HCT116 (cell line): ENCODE measurements around the gene PTF1A. TPM values are rescaled to one million over a fixed set of nuclear protein-coding genes. Genes with fewer than 3 reads are reported as not detected.

ENCODE experiments used
- ATAC-seq: fragments of 200-7000 bp; cut with Tn5 transposase; 2 replicates; pipeline ENCODE4 v1.9.1; 2020; ENCODE audit warnings: mild to moderate bottlenecking, moderate library complexity
- BruUV-seq: library from RNA; stranded (reverse); fragments of 400-500 nt; replicated peaks from 2 replicates; lab custom pipeline; 2021; lab: Mats Ljungman, UMichigan
- CTCF ChIA-PET: fragments of 300-600 bp; sonication (Branson Sonifier 250); formaldehyde crosslinking; loops from one replicate; lab custom pipeline; 2021; ENCODE audit warnings: antibody characterized with exemption; lab: Charles Lee
- POLR2A ChIA-PET: fragments of 300-600, 350-600 bp; sonication (Branson Sonifier 250); formaldehyde crosslinking; loops from one replicate; lab custom pipeline; 2021; ENCODE audit warnings: antibody characterized with exemption; lab: Charles Lee
- RAD21 ChIA-PET, 2 experiments: fragments of 300-600 bp; sonication (Branson Sonifier 250); formaldehyde crosslinking; loops; one replicate each; lab custom pipeline; 2023; ENCODE audit warnings: low total read pairs in 2 of 2; ENCODE audit not compliant: uncharacterized antibody in 2 of 2, unreplicated experiment in 2 of 2, low non-redundant PET in 1 of 2; lab: Charles Lee
- DNase-seq: peaks from one replicate; pipeline ENCODE4 v3.0.0-alpha.2; 2010; ENCODE audit warnings: low read depth, low spot score
- H2AFZ ChIP-seq: fragments of 200-600 bp; shearing (Covaris generic), sonication (generic); 2 replicates; pipeline ENCODE4 v1.6.1; 2017; ENCODE audit warnings: low read depth, mixed run types, mixed read lengths, antibody characterized with exemption, low read length; ENCODE audit not compliant: poor library complexity, severe bottlenecking
- H3K27ac ChIP-seq: 2 replicates; pipeline ENCODE4 v1.5.1; 2012; ENCODE audit warnings: low read depth, low read length
- H3K27me3 ChIP-seq: fragments of 200-600 bp; sonication (generic); 2 replicates; pipeline ENCODE4 v1.6.1; 2016; ENCODE audit warnings: mixed run types, low read length, mixed read lengths; ENCODE audit not compliant: insufficient read depth
- H3K36me3 ChIP-seq, 2 experiments: fragments of 200-500 bp in 1 of 2; fragments of 200-600 bp in 1 of 2; sonication (Bioruptor generic) in 1 of 2; sonication (generic) in 1 of 2; 2 replicates each; pipeline versions ENCODE4 v1.5.1 to v1.6.1; 2014 to 2016; ENCODE audit warnings: low read length in 2 of 2, inconsistent platforms in 1 of 2, mixed read lengths in 1 of 2, mixed run types in 1 of 2; ENCODE audit not compliant: insufficient read depth in 2 of 2, control insufficient read depth in 1 of 2
- H3K4me1 ChIP-seq, 2 experiments: fragments of 200-600 bp in 1 of 2; sonication (generic) in 1 of 2; 2 replicates each; pipeline versions ENCODE4 v1.5.1 to v1.6.1; 2012 to 2017; ENCODE audit warnings: low read length in 2 of 2, inconsistent platforms in 1 of 2, mild to moderate bottlenecking in 1 of 2, mixed read lengths in 1 of 2, mixed run types in 1 of 2, moderate library complexity in 1 of 2; ENCODE audit not compliant: insufficient read depth in 2 of 2, control insufficient read depth in 1 of 2
- H3K4me2 ChIP-seq: fragments of 200-600 bp; sonication (generic); 2 replicates; pipeline ENCODE4 v1.6.1; 2017; ENCODE audit warnings: mixed run types, low read length, mixed read lengths
- H3K4me3 ChIP-seq, 2 experiments: fragments of 200-600 bp in 1 of 2; sonication (generic) in 1 of 2; replicated peaks in 1 of 2; 2 replicates each; pipeline ENCODE4 v1.5.1; 2011 to 2016; ENCODE audit warnings: low read length in 2 of 2, control low read depth in 1 of 2, low read depth in 1 of 2, mild to moderate bottlenecking in 1 of 2, mixed read lengths in 1 of 2, mixed run types in 1 of 2
- H3K79me2 ChIP-seq: fragments of 200-600 bp; sonication (generic); 2 replicates; pipeline ENCODE4 v1.6.1; 2017; ENCODE audit warnings: mild to moderate bottlenecking, mixed run types, low read length, moderate library complexity, mixed read lengths; ENCODE audit not compliant: insufficient read depth
- H3K9ac ChIP-seq: fragments of 200-600 bp; sonication (generic); 2 replicates; pipeline ENCODE4 v1.6.1; 2016; ENCODE audit warnings: low read length, mixed read lengths
- H3K9me2 ChIP-seq: fragments of 200-600 bp; sonication (generic), shearing (Covaris generic); 2 replicates; pipeline ENCODE4 v1.6.1; 2017; ENCODE audit warnings: mixed run types, mild to moderate bottlenecking, moderate library complexity; ENCODE audit not compliant: insufficient read depth
- H3K9me3 ChIP-seq, 2 experiments: fragments of 200-500 bp in 1 of 2; fragments of 200-600 bp in 1 of 2; sonication (Bioruptor generic) in 1 of 2; sonication (generic) in 1 of 2; 2 replicates each; pipeline ENCODE4 v1.6.1; 2014 to 2017; ENCODE audit warnings: low read length in 2 of 2, mixed read lengths in 2 of 2, inconsistent platforms in 1 of 2, low read depth in 1 of 2, mild to moderate bottlenecking in 1 of 2, mixed run types in 1 of 2, moderate library complexity in 1 of 2; ENCODE audit not compliant: control insufficient read depth in 1 of 2, insufficient read depth in 1 of 2
- H4K20me1 ChIP-seq: fragments of 200-600 bp; sonication (generic), shearing (Covaris generic); 2 replicates; pipeline ENCODE4 v1.6.1; 2017; ENCODE audit warnings: mixed run types, mild to moderate bottlenecking, moderate library complexity; ENCODE audit not compliant: insufficient read depth
- CBX3 ChIP-seq: IDR thresholded peaks from 2 replicates; pipeline ENCODE4 v1.6.1; 2012; ENCODE audit warnings: low read depth
- CEBPB ChIP-seq: IDR thresholded peaks from 2 replicates; pipeline ENCODE4 v1.6.1; 2012; ENCODE audit warnings: low read depth
- EGR1 ChIP-seq: IDR thresholded peaks from 2 replicates; pipeline ENCODE4 v1.6.1; 2012; ENCODE audit warnings: low read depth
- EZH2phosphoT487 ChIP-seq: fragments of 200-600 bp; IDR thresholded peaks from 2 replicates; pipeline ENCODE4 v1.6.1; 2018; ENCODE audit warnings: antibody characterized with exemption, borderline replicate concordance
- FOSL1 ChIP-seq: IDR thresholded peaks from 2 replicates; pipeline ENCODE4 v1.6.1; 2012; ENCODE audit warnings: low read depth
- JUND ChIP-seq: IDR thresholded peaks from 2 replicates; pipeline ENCODE4 v1.6.1; 2012
- POLR2A ChIP-seq: IDR thresholded peaks from 2 replicates; pipeline ENCODE4 v1.7.0; 2011; ENCODE audit warnings: borderline replicate concordance; ENCODE audit not compliant: insufficient read depth, insufficient read length; ENCODE audit errors: extremely low read depth
- SIN3A ChIP-seq: IDR thresholded peaks from 2 replicates; pipeline ENCODE4 v1.6.1; 2012; ENCODE audit warnings: low read depth
- SP1 ChIP-seq: IDR thresholded peaks from 2 replicates; pipeline ENCODE4 v1.6.1; 2012; ENCODE audit warnings: low read depth
- SRF ChIP-seq: IDR thresholded peaks from 2 replicates; pipeline ENCODE4 v1.6.1; 2012; ENCODE audit warnings: low read depth
- ZBTB33 ChIP-seq: IDR thresholded peaks from 2 replicates; pipeline ENCODE4 v1.6.1; 2011; ENCODE audit warnings: mild to moderate bottlenecking, low read length, moderate library complexity; ENCODE audit not compliant: insufficient replicate concordance; ENCODE audit errors: extremely low read depth
- intact Hi-C: fragments of 100-400 bp; cut with micrococcal nuclease; formaldehyde crosslinking; loops from 2 replicates; pipeline ENCODE4 v1.10.0; 2022
- total RNA-seq: library from RNA; stranded (reverse); gene quantifications from one replicate; pipeline ENCODE4 v1.2.1, GENCODE V29; 2021; ENCODE audit not compliant: unreplicated experiment

The PTF1A gene
- total RNA-seq, 1 experiment from 2014 or later: not detected

- no peak for TF ChIP-seq ZBTB33
- no peak for TF ChIP-seq FOSL1
- TF ChIP-seq SRF: no peak
- no peak for TF ChIP-seq CBX3
- TF ChIP-seq POLR2A: no peak
- TF ChIP-seq CEBPB: no peak
- TF ChIP-seq SP1: no peak
- TF ChIP-seq SIN3A: no peak
Measured at GRCh38 chr10:23204773-23205172, 12.7 kb downstream of the PTF1A start (continued).

GRCh38 chr10:23205972-23206642 is 14.0 kb downstream of the PTF1A start:
- Histone ChIP-seq H3K9me3 (no peaks in the 10 kb centered on the region), H3K79me2 (no peaks in the 10 kb centered on the region), H4K20me1 (no peaks in the 10 kb centered on the region), H3K36me3 (no peaks in the 10 kb centered on the region), H2AFZ (no peak overlapping the region), H3K9me2 (no peaks in the 10 kb centered on the region), H3K4me3 (no peak overlapping the region), H3K27me3 (peaks cover 80% of the 10 kb centered on the region), H3K9ac (no peak overlapping the region), H3K4me1 (no peaks in the 10 kb centered on the region), H3K27ac (no peak overlapping the region), H3K4me2 (no peak overlapping the region)
- no TSS peak for BruUV-seq
- no peak for ATAC-seq
- CTCF ChIA-PET: no interaction called here
- intact Hi-C loops: no loop called here
- TF ChIP-seq EGR1 (no peak), EZH2phosphoT487 (no peak), JUND (no peak)
- RAD21 ChIA-PET: no interaction called here
- POLR2A ChIA-PET: no interaction called here
- DNase-seq: no peak
